ENCODE results near the gene LRP1.

GRCh38 chr12:57229634-57230380 is 101.5 kb downstream of the LRP1 start, which contains the start of gene SHMT2:
- TF ChIP-seq CTCF (IDR thresholded peaks at IDR 0.05) (no peak), ZFX (IDR thresholded peaks at IDR 0.05; ENCODE audit: borderline replicate concordance) (no peak)

Measured in 22Rv1 (cell line).